NCI-H526 (cell line): Measurements from ENCODE around the gene SPOUT1.

Experiments used
- DNase-seq, 2 experiments: peaks; one replicate each; lab custom pipeline; 2025; lab: John Stamatoyannopoulos, UW

Gene SPOUT1

GRCh38 chr9:128771745-128772519 is 57.7 kb downstream of the SPOUT1 start, which contains the start of gene ZER1:
ZER1 (minus strand) TSS chr9:128771927; CDS start chr9:128755565, 16,362 bp downstream.
- DNase-seq, result peak; percentile 53 to 89

GRCh38 chr9:128771094-128771721 is 58.4 kb downstream of the SPOUT1 start:
- DNase-seq, result peak in 1 of 2 experiments; percentile 40

DNA sequence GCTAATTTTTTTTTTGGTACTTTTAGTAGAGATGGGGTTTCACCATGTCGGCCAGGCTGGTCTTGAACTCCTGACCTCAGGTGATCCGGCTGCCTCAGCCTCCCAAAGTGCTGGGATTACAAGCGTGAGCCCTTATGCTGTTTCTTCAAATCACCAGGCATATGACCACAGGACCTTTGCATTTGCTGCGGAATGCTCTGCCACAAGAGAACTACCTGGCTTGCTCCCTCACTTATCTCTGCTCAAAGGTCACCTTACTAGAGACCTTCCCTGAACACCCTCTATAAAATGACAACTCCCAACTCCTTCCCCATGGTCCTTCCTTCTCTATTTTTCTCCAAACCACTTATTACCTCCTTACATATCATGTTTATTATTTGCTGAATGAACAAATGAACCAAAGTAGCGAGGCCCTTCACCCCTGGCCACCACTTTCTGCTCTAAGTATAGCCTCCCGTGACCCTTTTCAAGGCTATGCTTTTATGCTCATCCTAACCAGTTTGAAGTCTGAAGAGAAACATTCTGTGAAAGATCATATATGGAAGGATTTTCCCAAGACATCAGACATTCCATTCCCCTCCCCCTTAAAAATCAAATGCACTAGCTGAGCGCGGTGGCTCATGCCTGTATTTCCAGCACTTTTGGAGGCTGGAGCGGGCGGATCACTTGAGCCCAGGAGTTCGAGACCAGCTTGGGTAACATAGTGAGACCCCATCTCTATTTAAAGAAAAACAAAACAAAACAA is 59.1 kb downstream of the SPOUT1 start:
- no peak for DNase-seq
